Effector memory CD8-positive, alpha-beta T cell (primary cell): Measurements from ENCODE around the gene EYS.
A peak's percentile ranks its signal among the peaks of the same experiment; 100 is the strongest.

ENCODE experiments used
- ATAC-seq: fragments of 150-1000 bp; cut with Tn5 transposase; replicated peaks from 2 replicates; pipeline ENCODE4 v1.10.0; 2021; ENCODE audit warnings: mild to moderate bottlenecking, moderate library complexity
- DNase-seq, 3 experiments: peaks; one replicate each; pipeline ENCODE4 v3.0.0; 2021
- H3K27ac Mint-ChIP-seq, 2 donors: one replicate each; pipeline ENCODE4 v1.8.0; 2022; ENCODE audit warnings: mild to moderate bottlenecking in 2 of 2, mixed read lengths in 2 of 2, moderate library complexity in 2 of 2
- H3K27me3 Mint-ChIP-seq, 2 donors: one replicate each; pipeline ENCODE4 v1.8.0; 2022; ENCODE audit warnings: mixed read lengths in 2 of 2
- H3K36me3 Mint-ChIP-seq: one replicate; pipeline ENCODE4 v1.8.0; 2022; ENCODE audit warnings: mild to moderate bottlenecking, moderate library complexity, mixed read lengths; ENCODE audit not compliant: insufficient read depth
- H3K4me1 Mint-ChIP-seq, 2 donors: one replicate each; pipeline ENCODE4 v1.8.0; 2022; ENCODE audit warnings: low read depth in 2 of 2, mixed read lengths in 2 of 2
- H3K4me3 Mint-ChIP-seq, 2 donors: one replicate each; pipeline ENCODE4 v1.8.0; 2022; ENCODE audit warnings: mild to moderate bottlenecking in 2 of 2, mixed read lengths in 2 of 2, moderate library complexity in 2 of 2
- H3K9me3 Mint-ChIP-seq, 2 donors: one replicate each; pipeline ENCODE4 v1.8.0; 2022; ENCODE audit warnings: mixed read lengths in 2 of 2

Gene EYS

GRCh38 chr6:63714091-63714490 is 1992.9 kb downstream of the EYS start:
- no peak for DNase-seq
- H3K36me3 Mint-ChIP-seq: peaks cover 40% of the 10 kb centered on the region
- H3K4me3 Mint-ChIP-seq: no peak overlapping the region
- peaks cover 3 to 9% of the 10 kb centered on the region in 2 donors for H3K4me1 Mint-ChIP-seq
- no peak for ATAC-seq
- no peaks in the 10 kb centered on the region for H3K27me3 Mint-ChIP-seq
- no peaks in the 10 kb centered on the region for H3K9me3 Mint-ChIP-seq
- no peak overlapping the region for H3K27ac Mint-ChIP-seq

- ATAC-seq: no peak
- H3K27me3 Mint-ChIP-seq: no peaks in the 10 kb centered on the region
- H3K9me3 Mint-ChIP-seq: no peaks in the 10 kb centered on the region
- peak overlapping the region in 1 of 2 donors; percentile 0 for H3K27ac Mint-ChIP-seq
- DNase-seq: no peak
- H3K4me3 Mint-ChIP-seq: no peak overlapping the region
- peaks cover 46% of the 10 kb centered on the region for H3K36me3 Mint-ChIP-seq
- H3K4me1 Mint-ChIP-seq: peaks cover 3 to 9% of the 10 kb centered on the region in 2 donors
Observed at GRCh38 chr6:63713332-63713731, 1993.7 kb downstream of the EYS start.

- Mint-ChIP-seq H3K9me3 (no peaks in the 10 kb centered on the region), H3K4me3 (no peak overlapping the region), H3K27ac (no peak overlapping the region), H3K27me3 (no peaks in the 10 kb centered on the region), H3K36me3 (peaks cover 83% of the 10 kb centered on the region), H3K4me1 (peaks cover 11 to 25% of the 10 kb centered on the region in 2 donors)
- DNase-seq (no peak), ATAC-seq (no peak)
Observed at GRCh38 chr6:63709148-63709547, 1997.9 kb downstream of the EYS start.

- Mint-ChIP-seq H3K4me3 (no peak overlapping the region), H3K9me3 (no peaks in the 10 kb centered on the region), H3K4me1 (peaks cover 11 to 25% of the 10 kb centered on the region in 2 donors), H3K36me3 (peaks cover 87% of the 10 kb centered on the region), H3K27me3 (no peaks in the 10 kb centered on the region), H3K27ac (no peak overlapping the region)
- DNase-seq (no peak), ATAC-seq (no peak)
Observed at GRCh38 chr6:63708631-63709030, 1998.4 kb downstream of the EYS start.

- ATAC-seq: no peak
- peaks cover 91% of the 10 kb centered on the region for H3K36me3 Mint-ChIP-seq
Observed at GRCh38 chr6:63706630-63707029, 2000.4 kb downstream of the EYS start.

GRCh38 chr6:63705707-63706106 is 2001.3 kb downstream of the EYS start:
- ATAC-seq: no peak
- no peaks in the 10 kb centered on the region for H3K27me3 Mint-ChIP-seq
- no peak overlapping the region for H3K4me3 Mint-ChIP-seq
- H3K27ac Mint-ChIP-seq: peak overlapping the region; percentile 60 to 75
- no peaks in the 10 kb centered on the region for H3K9me3 Mint-ChIP-seq
- peaks cover 9 to 19% of the 10 kb centered on the region in 2 donors for H3K4me1 Mint-ChIP-seq
- peaks cover 88% of the 10 kb centered on the region for H3K36me3 Mint-ChIP-seq
- no peak for DNase-seq

More at GRCh38 chr6:63706630-63707029, 2000.4 kb downstream of the EYS start:
- H3K4me1 Mint-ChIP-seq: peaks cover 9 to 19% of the 10 kb centered on the region in 2 donors
- no peaks in the 10 kb centered on the region for H3K9me3 Mint-ChIP-seq
- DNase-seq: no peak
- H3K4me3 Mint-ChIP-seq: no peak overlapping the region
- H3K27ac Mint-ChIP-seq: no peak overlapping the region
- no peaks in the 10 kb centered on the region for H3K27me3 Mint-ChIP-seq

GRCh38 chr6:63690221-63690620 is 2016.8 kb downstream of the EYS start:
- Mint-ChIP-seq H3K9me3 (no peaks in the 10 kb centered on the region), H3K27ac (peak overlapping the region in 1 of 2 donors; percentile 25), H3K36me3 (peaks cover 41% of the 10 kb centered on the region), H3K27me3 (no peaks in the 10 kb centered on the region), H3K4me3 (no peak overlapping the region), H3K4me1 (peaks cover 11 to 24% of the 10 kb centered on the region in 2 donors)
- ATAC-seq (no peak), DNase-seq (no peak)

GRCh38 chr6:63689421-63689820 is 2017.6 kb downstream of the EYS start:
- Mint-ChIP-seq H3K4me3 (no peak overlapping the region), H3K27me3 (no peaks in the 10 kb centered on the region), H3K27ac (no peak overlapping the region), H3K9me3 (no peaks in the 10 kb centered on the region), H3K36me3 (peaks cover 49% of the 10 kb centered on the region), H3K4me1 (peaks cover 11 to 28% of the 10 kb centered on the region in 2 donors)
- ATAC-seq (no peak), DNase-seq (no peak)

GRCh38 chr6:63685446-63686379 is 2021.3 kb downstream of the EYS start:
- Mint-ChIP-seq H3K4me3 (no peak overlapping the region), H3K27ac (peak overlapping the region in 1 of 2 donors; percentile 73), H3K36me3 (peaks cover 49% of the 10 kb centered on the region), H3K4me1 (peaks cover 19 to 48% of the 10 kb centered on the region in 2 donors), H3K27me3 (no peaks in the 10 kb centered on the region), H3K9me3 (no peaks in the 10 kb centered on the region)
- ATAC-seq: peak; percentile 39
- DNase-seq: no peak

GRCh38 chr6:63683071-63683603 is 2023.9 kb downstream of the EYS start:
- Mint-ChIP-seq H3K9me3 (no peaks in the 10 kb centered on the region), H3K4me1 (peaks cover 22 to 51% of the 10 kb centered on the region in 2 donors), H3K27ac (peak overlapping the region in 1 of 2 donors; percentile 27), H3K36me3 (peaks cover 54% of the 10 kb centered on the region), H3K4me3 (no peak overlapping the region), H3K27me3 (no peaks in the 10 kb centered on the region)
- no peak for ATAC-seq
- no peak for DNase-seq

GRCh38 chr6:63677282-63677681 is 2029.7 kb downstream of the EYS start:
- DNase-seq (no peak), ATAC-seq (no peak)
- Mint-ChIP-seq H3K9me3 (no peaks in the 10 kb centered on the region), H3K27ac (no peak overlapping the region), H3K4me3 (no peak overlapping the region), H3K27me3 (no peaks in the 10 kb centered on the region), H3K36me3 (peaks cover 21% of the 10 kb centered on the region), H3K4me1 (peaks cover 23 to 41% of the 10 kb centered on the region in 2 donors)

- H3K4me1 Mint-ChIP-seq: peaks cover 26 to 42% of the 10 kb centered on the region in 2 donors
- H3K36me3 Mint-ChIP-seq: peaks cover 21% of the 10 kb centered on the region
- no peak overlapping the region for H3K27ac Mint-ChIP-seq
- H3K9me3 Mint-ChIP-seq: no peaks in the 10 kb centered on the region
- ATAC-seq: no peak
- no peaks in the 10 kb centered on the region for H3K27me3 Mint-ChIP-seq
- H3K4me3 Mint-ChIP-seq: no peak overlapping the region
- DNase-seq: no peak
Observed at GRCh38 chr6:63676412-63677114, 2030.5 kb downstream of the EYS start.

GRCh38 chr6:63675138-63675537 is 2031.9 kb downstream of the EYS start:
- no peak for ATAC-seq
- no peak for DNase-seq
- Mint-ChIP-seq H3K27me3 (no peaks in the 10 kb centered on the region), H3K27ac (no peak overlapping the region), H3K36me3 (peaks cover 10% of the 10 kb centered on the region), H3K4me3 (no peak overlapping the region), H3K4me1 (peaks cover 19 to 43% of the 10 kb centered on the region in 2 donors), H3K9me3 (no peaks in the 10 kb centered on the region)
